ENCODE results near the gene HSD17B8.
A peak's percentile ranks its signal among the peaks of the same experiment; 100 is the strongest.

Gene HSD17B8

DNA sequence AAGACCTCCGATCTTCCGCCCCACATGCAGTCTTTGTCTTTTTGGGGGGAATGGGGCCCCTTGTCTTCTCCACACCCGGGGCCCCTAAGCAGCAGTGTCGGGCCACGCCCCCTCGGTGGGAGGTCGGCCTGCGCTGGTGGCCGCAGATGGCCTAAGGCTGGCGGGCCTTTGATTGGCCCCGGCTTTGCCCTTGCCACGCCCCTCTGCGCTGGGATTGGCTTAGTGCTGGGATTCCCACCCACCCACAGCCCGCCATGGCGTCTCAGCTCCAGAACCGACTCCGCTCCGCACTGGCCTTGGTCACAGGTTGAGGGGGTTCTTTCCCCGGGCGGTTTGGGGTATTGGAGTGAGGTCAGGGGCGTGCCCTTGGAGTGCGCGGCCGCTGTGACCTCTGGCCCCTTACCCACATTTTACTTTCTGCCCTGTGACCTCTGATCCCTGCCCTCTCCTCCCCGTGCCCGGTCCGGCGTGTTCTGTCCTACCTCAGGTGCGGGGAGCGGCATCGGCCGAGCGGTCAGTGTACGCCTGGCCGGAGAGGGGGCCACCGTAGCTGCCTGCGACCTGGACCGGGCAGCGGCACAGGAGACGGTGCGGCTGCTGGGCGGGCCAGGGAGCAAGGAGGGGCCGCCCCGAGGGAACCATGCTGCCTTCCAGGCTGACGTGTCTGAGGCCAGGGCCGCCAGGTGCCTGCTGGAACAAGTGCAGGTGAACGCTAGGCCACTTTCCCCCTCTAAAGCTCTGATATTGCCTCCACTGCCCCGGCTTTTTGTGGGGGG, at the start of gene HSD17B8:
TSS of gene HSD17B8 (plus strand) at position 241 of the 776 bp plus-strand sequence. CDS start at position 255, 14 bp downstream.
- peak; percentile 72 for DNase-seq (ENCODE audit: low read depth, low spot score)

GRCh38 chr6:33156561-33156960, 47.9 kb upstream of the HSD17B8 start:
- DNase-seq (ENCODE audit: low read depth, low spot score) = no peak

DNA sequence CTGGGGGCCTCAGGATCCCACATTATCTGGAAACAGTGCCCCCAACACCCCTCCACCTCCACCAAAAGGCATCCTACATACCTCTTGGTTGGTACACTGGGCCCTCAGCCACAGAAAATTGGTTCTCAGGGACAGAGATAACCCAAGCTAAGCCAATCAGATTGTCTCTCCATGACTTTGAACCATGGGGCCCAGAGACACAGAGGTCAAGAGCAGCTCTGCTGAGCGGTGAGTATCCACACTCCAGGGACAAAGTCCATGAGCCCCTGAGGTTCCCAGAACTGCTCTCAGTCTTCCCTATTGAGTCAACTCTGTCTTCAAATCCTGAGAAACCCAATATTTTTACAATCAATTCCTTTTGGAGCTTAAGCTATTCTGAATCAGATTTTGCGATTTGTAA, 47.5 kb upstream of the HSD17B8 start:
- no peak for DNase-seq (ENCODE audit: low read depth, low spot score)

GRCh38 chr6:33160096-33160495, 44.4 kb upstream of the HSD17B8 start:
- no peak for DNase-seq (ENCODE audit: low read depth, low spot score)

DNA sequence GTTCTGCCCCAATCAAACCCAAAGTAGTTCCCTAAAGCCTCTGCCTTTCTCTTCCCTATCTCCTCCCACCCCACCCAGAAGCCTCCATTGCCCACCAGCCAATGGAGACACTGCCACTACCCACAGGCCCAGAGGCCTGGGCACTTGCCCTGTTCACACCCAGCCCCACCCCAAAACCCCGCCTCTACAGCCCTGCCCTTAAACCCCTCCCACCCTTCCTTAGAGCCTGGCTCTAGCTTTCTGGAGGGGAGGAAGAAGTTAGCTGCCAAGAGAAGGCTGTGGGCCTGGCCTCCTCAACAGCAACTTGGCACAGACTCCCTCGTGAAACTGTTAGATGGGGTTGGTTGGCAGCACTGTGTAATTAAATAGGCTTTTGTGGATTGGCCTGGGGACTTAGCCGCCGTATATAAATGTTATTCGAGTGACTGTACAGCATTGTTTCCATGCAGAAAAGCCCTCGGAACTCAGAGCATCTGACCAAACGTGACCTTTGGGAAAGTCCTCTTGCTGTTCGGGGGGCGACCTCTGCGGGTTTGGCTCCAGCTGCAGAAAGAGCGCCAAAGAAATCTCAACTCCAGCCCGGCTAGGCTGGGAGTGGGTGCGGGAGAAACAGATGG, 43.6 kb upstream of the HSD17B8 start:
- no peak for DNase-seq (ENCODE audit: low read depth, low spot score)

GRCh38 chr6:33161354-33162331, 42.8 kb upstream of the HSD17B8 start:
- no peak for DNase-seq (ENCODE audit: low read depth, low spot score)

DNA sequence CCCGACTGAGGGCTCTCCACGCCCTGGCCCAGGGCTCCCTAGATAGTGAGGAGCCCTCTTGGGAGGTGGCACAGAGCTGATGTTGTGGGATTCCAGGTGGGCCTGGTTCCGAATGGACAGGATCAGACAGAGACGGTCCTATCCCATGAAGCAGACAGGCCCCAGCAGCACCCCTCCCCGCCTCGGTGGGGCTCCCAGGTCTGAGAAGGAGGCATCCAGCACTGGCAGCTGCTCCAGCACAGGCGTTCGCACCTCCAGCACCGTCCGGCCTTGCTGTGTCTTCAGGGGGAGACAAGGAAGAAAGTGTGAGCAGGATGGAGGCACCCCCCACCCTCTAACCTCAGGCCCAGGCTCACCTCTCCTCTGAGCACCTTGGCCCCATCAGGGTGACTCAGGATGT, 40.9 kb upstream of the HSD17B8 start:
- no peak for DNase-seq (ENCODE audit: low read depth, low spot score)

DNA sequence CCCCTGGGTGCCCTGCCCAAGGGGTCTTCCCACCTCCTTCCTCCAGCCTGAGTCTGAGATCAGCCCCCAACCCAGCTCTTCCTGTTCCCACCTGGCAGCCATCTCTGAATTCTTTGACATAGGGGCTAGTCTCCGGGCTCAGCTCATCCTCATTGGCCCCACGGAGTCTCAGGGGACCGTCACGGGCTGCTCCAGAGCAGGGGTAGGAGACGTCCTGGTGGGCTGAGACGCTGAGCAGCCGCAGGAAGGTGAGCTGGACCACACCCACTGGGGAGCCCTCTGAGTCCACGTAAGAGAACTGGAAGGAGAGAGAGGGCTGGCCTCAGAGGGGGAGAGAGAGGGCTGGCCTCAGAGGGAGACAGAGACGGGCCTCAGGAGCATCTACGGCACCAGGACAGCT, 40.3 kb upstream of the HSD17B8 start:
- DNase-seq (ENCODE audit: low read depth, low spot score) = no peak

DNA sequence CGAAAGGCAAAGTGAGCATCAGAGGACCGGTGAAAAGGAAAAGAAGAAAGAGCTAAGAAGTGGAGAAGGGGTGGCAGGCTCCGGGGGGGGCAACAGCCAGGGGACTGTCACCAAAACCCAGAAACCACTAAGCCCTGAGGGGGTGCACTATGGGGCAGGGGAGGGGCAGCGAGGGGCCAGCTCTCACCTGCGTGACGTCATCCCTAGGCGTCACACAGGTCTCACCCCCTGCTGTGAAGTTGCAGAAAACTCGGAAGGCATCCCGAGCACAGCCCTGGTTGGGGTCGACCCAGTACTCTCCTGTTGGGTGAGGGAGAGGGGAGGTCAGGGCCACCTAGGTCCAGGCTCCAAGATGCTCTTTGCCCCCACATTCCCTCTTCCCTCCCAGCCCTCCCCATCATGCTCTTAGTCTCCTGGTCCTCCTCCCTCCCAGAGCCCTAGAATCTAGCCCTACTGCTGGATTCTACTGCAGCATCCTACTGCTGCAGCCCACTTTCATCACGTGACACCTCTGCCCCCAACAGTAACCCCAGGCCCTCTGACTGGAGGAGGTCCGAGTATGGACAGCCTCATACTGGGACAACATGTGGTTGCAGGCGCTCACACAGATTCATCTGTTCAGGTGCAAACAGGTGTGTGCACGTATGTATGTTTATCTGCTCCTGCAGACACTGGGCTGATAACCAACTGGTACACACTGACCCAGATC, 39.6 kb upstream of the HSD17B8 start:
- no peak for DNase-seq (ENCODE audit: low read depth, low spot score)

- no peak for DNase-seq (ENCODE audit: low read depth, low spot score)
Measured at GRCh38 chr6:33165581-33166258, 38.7 kb upstream of the HSD17B8 start.

DNA sequence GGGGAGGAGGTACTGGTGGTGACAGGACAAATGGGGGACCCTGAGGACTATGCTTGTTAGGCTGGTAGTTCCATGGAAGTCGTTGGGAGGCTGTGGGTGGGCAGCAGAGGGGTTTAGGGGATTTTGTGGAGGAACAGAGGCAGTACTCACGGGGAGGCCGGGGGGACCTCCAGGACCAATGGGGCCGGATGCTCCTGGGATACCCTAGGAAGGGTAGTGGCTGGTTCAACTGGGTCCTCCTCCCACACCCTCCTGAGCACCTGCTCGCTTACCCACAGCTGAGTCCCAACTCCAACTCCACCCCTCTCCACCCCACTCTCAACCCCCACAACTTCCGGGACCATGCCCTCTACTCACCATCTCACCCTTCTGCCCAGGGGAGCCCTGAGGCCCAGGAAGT, 38.1 kb upstream of the HSD17B8 start:
- no peak for DNase-seq (ENCODE audit: low read depth, low spot score)

- DNase-seq (ENCODE audit: low read depth, low spot score) = no peak
Measured at GRCh38 chr6:33166811-33167210, 37.6 kb upstream of the HSD17B8 start.

GRCh38 chr6:33167374-33168283, 36.8 kb upstream of the HSD17B8 start:
- no peak for DNase-seq (ENCODE audit: low read depth, low spot score)

- no peak for DNase-seq (ENCODE audit: low read depth, low spot score)
Measured at GRCh38 chr6:33168284-33168601, 36.2 kb upstream of the HSD17B8 start.

DNA sequence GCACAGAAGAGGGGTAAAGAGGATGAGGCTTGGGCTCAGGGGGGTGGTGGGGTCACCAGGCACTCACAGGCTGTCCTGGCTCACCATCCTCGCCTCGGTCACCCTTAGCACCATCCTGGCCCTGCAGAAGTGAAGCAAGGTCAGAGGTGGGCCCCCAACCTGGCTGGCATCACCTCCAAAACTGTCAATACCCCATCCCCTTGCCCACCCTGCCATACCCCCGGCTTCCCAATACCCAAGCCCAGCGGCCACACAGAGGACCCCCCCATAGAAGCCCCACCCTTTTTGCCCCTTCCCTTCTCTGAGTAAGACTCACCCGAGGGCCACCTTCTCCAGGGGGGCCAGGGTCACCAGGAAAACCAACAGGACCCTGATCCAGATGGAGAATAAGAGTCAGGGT, 35.8 kb upstream of the HSD17B8 start:
- DNase-seq (ENCODE audit: low read depth, low spot score) = no peak

- DNase-seq (ENCODE audit: low read depth, low spot score) = no peak
Measured at GRCh38 chr6:33169291-33170175, 34.9 kb upstream of the HSD17B8 start.

GRCh38 chr6:33170176-33171015, 34.1 kb upstream of the HSD17B8 start:
- no peak for DNase-seq (ENCODE audit: low read depth, low spot score)
